ENCODE results near the gene PKP4. TPM values are rescaled to one million over a fixed set of nuclear protein-coding genes. Genes with fewer than 3 reads are reported as not detected.

The PKP4 gene
- total RNA-seq, 1 donor from 2014 or later = 119 TPM

- Mint-ChIP-seq H3K4me3 (ENCODE audit: unreplicated experiment) (peak overlapping the region; percentile 93), H3K27ac (ENCODE audit: unreplicated experiment) (peak overlapping the region; percentile 82), H3K4me1 (ENCODE audit: unreplicated experiment) (peaks cover 38% of the 10 kb centered on the region), H3K27me3 (ENCODE audit: unreplicated experiment) (no peaks in the 10 kb centered on the region), H3K9me3 (ENCODE audit: unreplicated experiment) (no peaks in the 10 kb centered on the region), H3K36me3 (ENCODE audit: unreplicated experiment) (no peaks in the 10 kb centered on the region)
- TF ChIP-seq CTCF (IDR thresholded peaks at IDR 0.05) = no peak
- peak; percentile 87 for DNase-seq (ENCODE audit: extremely low spot score, unreplicated experiment)
Observed at GRCh38 chr2:158457092-158457825, 507 bp downstream of the PKP4 start.

GRCh38 chr2:158457826-158458616 is 1.3 kb downstream of the PKP4 start:
- H3K4me3 Mint-ChIP-seq (ENCODE audit: unreplicated experiment) = peak overlapping the region; percentile 93
- H3K36me3 Mint-ChIP-seq (ENCODE audit: unreplicated experiment) = no peaks in the 10 kb centered on the region
- H3K27me3 Mint-ChIP-seq (ENCODE audit: unreplicated experiment) = no peaks in the 10 kb centered on the region
- peak; percentile 89 for DNase-seq (ENCODE audit: extremely low spot score, unreplicated experiment)
- H3K27ac Mint-ChIP-seq (ENCODE audit: unreplicated experiment) = peak overlapping the region; percentile 82
- peaks cover 46% of the 10 kb centered on the region for H3K4me1 Mint-ChIP-seq (ENCODE audit: unreplicated experiment)
- H3K9me3 Mint-ChIP-seq (ENCODE audit: unreplicated experiment) = no peaks in the 10 kb centered on the region
- TF ChIP-seq CTCF (IDR thresholded peaks at IDR 0.05) = peak; percentile 37

GRCh38 chr2:158458617-158458920 is 1.8 kb downstream of the PKP4 start:
- Mint-ChIP-seq H3K4me1 (ENCODE audit: unreplicated experiment) (peaks cover 50% of the 10 kb centered on the region), H3K27me3 (ENCODE audit: unreplicated experiment) (no peaks in the 10 kb centered on the region), H3K9me3 (ENCODE audit: unreplicated experiment) (no peaks in the 10 kb centered on the region), H3K36me3 (ENCODE audit: unreplicated experiment) (no peaks in the 10 kb centered on the region), H3K4me3 (ENCODE audit: unreplicated experiment) (peak overlapping the region; percentile 93), H3K27ac (ENCODE audit: unreplicated experiment) (peak overlapping the region; percentile 82)
- no peak for DNase-seq (ENCODE audit: extremely low spot score, unreplicated experiment)
- TF ChIP-seq CTCF (IDR thresholded peaks at IDR 0.05) = no peak

GRCh38 chr2:158459161-158460003 is 2.6 kb downstream of the PKP4 start:
- H3K4me1 Mint-ChIP-seq (ENCODE audit: unreplicated experiment) = peaks cover 56% of the 10 kb centered on the region
- no peaks in the 10 kb centered on the region for H3K27me3 Mint-ChIP-seq (ENCODE audit: unreplicated experiment)
- peak overlapping the region; percentile 93 for H3K4me3 Mint-ChIP-seq (ENCODE audit: unreplicated experiment)
- H3K9me3 Mint-ChIP-seq (ENCODE audit: unreplicated experiment) = no peaks in the 10 kb centered on the region
- DNase-seq (ENCODE audit: extremely low spot score, unreplicated experiment) = no peak
- peak overlapping the region; percentile 82 for H3K27ac Mint-ChIP-seq (ENCODE audit: unreplicated experiment)
- TF ChIP-seq CTCF (IDR thresholded peaks at IDR 0.05) = no peak
- no peaks in the 10 kb centered on the region for H3K36me3 Mint-ChIP-seq (ENCODE audit: unreplicated experiment)

Data from osteocyte (in vitro differentiated cells).